Neural progenitor cell (in vitro differentiated cells): ENCODE data around the gene UBAP1. TPM values are rescaled to one million over a fixed set of nuclear protein-coding genes. Genes with fewer than 3 reads are reported as not detected.

Experiments
- DNase-seq: peaks from one replicate; pipeline ENCODE4 v3.0.0-alpha.2; 2016; ENCODE audit warnings: low spot score
- H2AFZ ChIP-seq: fragments of 200-600 bp; sonication (generic); replicated peaks from 2 replicates; pipeline ENCODE4 v1.6.1; 2016; ENCODE audit warnings: antibody characterized with exemption
- H3F3A ChIP-seq: fragments of 200-600 bp; sonication (generic); 2 replicates; pipeline ENCODE4 v1.6.1; 2016; ENCODE audit warnings: antibody characterized with exemption, low read depth
- H3K27ac ChIP-seq: fragments of 200-600 bp; sonication (generic); 2 replicates; pipeline ENCODE4 v1.5.1; 2016; ENCODE audit warnings: mild to moderate bottlenecking
- H3K27me3 ChIP-seq: fragments of 200-600 bp; sonication (generic); 2 replicates; pipeline ENCODE4 v1.6.1; 2016; ENCODE audit warnings: mild to moderate bottlenecking, moderate library complexity
- H3K36me3 ChIP-seq: fragments of 200-600 bp; sonication (generic); 2 replicates; pipeline ENCODE4 v1.5.1; 2016
- H3K4me1 ChIP-seq: fragments of 200-600 bp; sonication (generic); 2 replicates; pipeline ENCODE4 v1.6.1; 2016; ENCODE audit warnings: mixed run types
- H3K4me2 ChIP-seq: fragments of 200-600 bp; sonication (generic); 2 replicates; pipeline ENCODE4 v1.6.1; 2016
- H3K4me3 ChIP-seq: fragments of 200-600 bp; sonication (generic); 2 replicates; pipeline ENCODE4 v1.5.1; 2016
- H3K79me2 ChIP-seq: fragments of 200-600 bp; sonication (generic); 2 replicates; pipeline ENCODE4 v1.6.1; 2016; ENCODE audit warnings: low read depth
- H3K9ac ChIP-seq: fragments of 200-600 bp; sonication (generic); 2 replicates; pipeline ENCODE4 v1.6.1; 2016
- H3K9me3 ChIP-seq: fragments of 200-600 bp; sonication (generic); 2 replicates; pipeline ENCODE4 v1.5.1; 2016; ENCODE audit warnings: low read depth
- H4K20me1 ChIP-seq: fragments of 200-600 bp; sonication (generic); 2 replicates; pipeline ENCODE4 v1.6.1; 2016; ENCODE audit warnings: low read depth
- H3K27ac Mint-ChIP-seq: 3 replicates; pipeline ENCODE4 v1.8.0; 2021; ENCODE audit warnings: mixed read lengths
- H3K27me3 Mint-ChIP-seq: 2 replicates; pipeline ENCODE4 v1.8.0; 2022; ENCODE audit warnings: low read depth, mild to moderate bottlenecking, inconsistent platforms, moderate library complexity, mixed read lengths; ENCODE audit not compliant: insufficient read depth
- H3K36me3 Mint-ChIP-seq: 3 replicates; pipeline ENCODE4 v1.8.0; 2021; ENCODE audit warnings: mixed read lengths
- H3K4me1 Mint-ChIP-seq: 3 replicates; pipeline ENCODE4 v1.8.0; 2021; ENCODE audit warnings: mixed read lengths
- H3K4me3 Mint-ChIP-seq: 3 replicates; pipeline ENCODE4 v1.8.0; 2021; ENCODE audit warnings: mild to moderate bottlenecking, moderate library complexity, mixed read lengths
- H3K9me3 Mint-ChIP-seq: 3 replicates; pipeline ENCODE4 v1.8.0; 2020; ENCODE audit warnings: mixed read lengths
- CTCF ChIP-seq: fragments of 200-600 bp; sonication (generic); IDR thresholded peaks from 2 replicates; pipeline ENCODE4 v1.5.1; 2017; ENCODE audit warnings: antibody characterized with exemption, mild to moderate bottlenecking
- EZH2 ChIP-seq: fragments of 200-600 bp; sonication (generic); IDR thresholded peaks from 2 replicates; pipeline ENCODE4 v1.6.1; 2017; ENCODE audit warnings: antibody characterized with exemption, mild to moderate bottlenecking, moderate library complexity
- EZH2phosphoT487 ChIP-seq: fragments of 200-600 bp; sonication (generic); IDR thresholded peaks from 2 replicates; pipeline ENCODE4 v1.6.1; 2017; ENCODE audit warnings: antibody characterized with exemption
- total RNA-seq: library from RNA; depleted of rRNA; stranded (reverse); fragments of >200 nt; gene quantifications from 2 replicates; pipeline ENCODE4 v1.2.3, GENCODE V29; 2015; ENCODE audit warnings: low replicate concordance

The UBAP1 gene
- total RNA-seq, 1 donor from 2014 or later: 21.7 TPM

DNA sequence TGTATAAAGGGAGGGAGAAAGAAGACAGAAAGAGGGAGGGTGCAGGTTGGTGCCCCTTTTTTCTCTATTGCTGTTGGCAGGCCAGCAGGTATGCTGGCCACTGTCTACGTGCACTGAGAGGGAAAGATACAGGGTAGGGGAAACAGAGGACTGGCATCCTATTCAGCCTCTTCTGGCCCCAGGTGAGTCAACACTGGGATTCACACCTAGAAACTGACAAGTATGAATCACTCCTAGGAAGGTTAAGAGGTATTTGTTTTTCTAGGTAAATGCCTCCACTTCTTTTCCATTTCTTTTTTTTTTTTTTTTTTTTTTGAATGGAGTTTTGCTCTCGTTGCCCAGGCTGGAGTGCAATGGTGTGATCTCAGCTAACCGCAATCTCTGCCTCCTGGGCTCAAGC, 2.8 kb upstream of the UBAP1 start:
- peaks cover 13% of the 10 kb centered on the region for H3F3A ChIP-seq
- peaks cover 32% of the 10 kb centered on the region for H3K79me2 ChIP-seq
- Mint-ChIP-seq H3K27me3 (peaks cover 3% of the 10 kb centered on the region), H3K4me1 (peaks cover 16% of the 10 kb centered on the region), H3K4me3 (no peak overlapping the region), H3K27ac (no peak overlapping the region), H3K36me3 (no peaks in the 10 kb centered on the region), H3K9me3 (no peaks in the 10 kb centered on the region)
- H3K4me2 ChIP-seq: no peak overlapping the region
- H2AFZ ChIP-seq: no peak overlapping the region
- no peaks in the 10 kb centered on the region for H3K9me3 ChIP-seq
- H3K27ac ChIP-seq: no peak overlapping the region
- no peaks in the 10 kb centered on the region for H3K27me3 ChIP-seq
- H4K20me1 ChIP-seq: peaks cover 16% of the 10 kb centered on the region
- DNase-seq: no peak
- TF ChIP-seq EZH2phosphoT487 (no peak), EZH2 (no peak), CTCF (no peak)
- H3K4me1 ChIP-seq: peaks cover 12% of the 10 kb centered on the region
- no peak overlapping the region for H3K9ac ChIP-seq
- H3K4me3 ChIP-seq: no peak overlapping the region
- H3K36me3 ChIP-seq: no peaks in the 10 kb centered on the region

DNA sequence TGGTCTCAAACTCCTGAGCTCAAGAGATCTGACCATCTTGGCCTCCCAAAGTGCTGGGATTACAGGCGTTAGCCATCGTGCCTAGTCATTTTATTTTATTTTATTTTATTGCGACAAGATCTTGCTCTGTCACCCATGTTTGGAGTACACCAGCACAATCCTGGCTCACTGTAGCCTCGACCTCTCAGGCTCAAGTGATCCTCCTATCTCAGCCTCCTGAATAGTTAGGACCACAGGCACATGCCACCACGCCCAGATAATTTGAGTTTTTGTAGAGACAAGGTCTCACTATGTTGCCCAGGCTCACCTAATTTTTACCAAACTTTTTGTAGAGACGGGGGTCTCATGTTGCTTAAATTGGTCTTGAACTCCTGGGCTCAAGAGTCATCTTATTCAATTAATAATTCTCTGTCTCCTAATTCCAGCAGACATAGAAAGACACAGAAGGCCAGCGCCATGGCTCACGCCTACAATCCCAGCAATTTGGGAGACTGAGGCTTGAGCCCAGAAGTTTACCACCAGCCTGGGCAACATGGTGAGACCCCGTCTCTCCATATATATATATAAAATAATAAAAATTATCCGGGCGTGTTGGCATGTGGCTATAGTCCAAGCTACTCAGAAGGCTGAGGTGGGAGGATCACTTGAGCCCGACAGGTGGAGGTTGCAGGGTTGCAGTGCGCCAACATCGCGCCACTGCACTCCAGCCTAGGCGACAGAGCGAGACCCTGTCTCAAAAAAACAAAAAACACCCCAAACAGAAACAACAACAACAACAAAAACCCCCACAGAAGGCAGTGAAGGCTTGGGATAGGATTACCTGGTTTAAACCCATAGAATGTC, 1.0 kb upstream of the UBAP1 start:
- H3K4me3 ChIP-seq: peak overlapping the region; percentile 89
- H3K36me3 ChIP-seq: no peaks in the 10 kb centered on the region
- Mint-ChIP-seq H3K36me3 (no peaks in the 10 kb centered on the region), H3K9me3 (no peaks in the 10 kb centered on the region), H3K4me3 (peak overlapping the region; percentile 95), H3K27me3 (peaks cover 3% of the 10 kb centered on the region), H3K4me1 (peaks cover 16% of the 10 kb centered on the region), H3K27ac (peak overlapping the region; percentile 98)
- no peaks in the 10 kb centered on the region for H3K9me3 ChIP-seq
- H3K4me2 ChIP-seq: peak overlapping the region; percentile 91
- TF ChIP-seq EZH2 (no peak), CTCF (no peak), EZH2phosphoT487 (no peak)
- H3K27me3 ChIP-seq: no peaks in the 10 kb centered on the region
- peak overlapping the region; percentile 95 for H3K27ac ChIP-seq
- peaks cover 17% of the 10 kb centered on the region for H4K20me1 ChIP-seq
- H3K79me2 ChIP-seq: peaks cover 49% of the 10 kb centered on the region
- H3K4me1 ChIP-seq: peaks cover 12% of the 10 kb centered on the region
- peak overlapping the region; percentile 100 for H2AFZ ChIP-seq
- no peak for DNase-seq
- H3K9ac ChIP-seq: peak overlapping the region; percentile 86
- peaks cover 13% of the 10 kb centered on the region for H3F3A ChIP-seq

GRCh38 chr9:34179213-34180136, 632 bp downstream of the UBAP1 start:
- Histone ChIP-seq H3K4me3 (peak overlapping the region; percentile 89), H3K79me2 (peaks cover 63% of the 10 kb centered on the region), H3K4me1 (peaks cover 12% of the 10 kb centered on the region), H2AFZ (peak overlapping the region; percentile 100), H4K20me1 (peaks cover 17% of the 10 kb centered on the region), H3F3A (peaks cover 13% of the 10 kb centered on the region), H3K27me3 (no peaks in the 10 kb centered on the region), H3K9ac (peak overlapping the region; percentile 86), H3K27ac (peak overlapping the region; percentile 95), H3K9me3 (no peaks in the 10 kb centered on the region), H3K36me3 (no peaks in the 10 kb centered on the region), H3K4me2 (peak overlapping the region; percentile 91)
- TF ChIP-seq CTCF: no peak
- TF ChIP-seq EZH2: no peak
- no peak for TF ChIP-seq EZH2phosphoT487
- DNase-seq: peak; percentile 86
- Mint-ChIP-seq H3K36me3 (peaks cover 3% of the 10 kb centered on the region), H3K4me1 (peaks cover 16% of the 10 kb centered on the region), H3K4me3 (peak overlapping the region; percentile 95), H3K27me3 (peaks cover 3% of the 10 kb centered on the region), H3K27ac (peak overlapping the region; percentile 98), H3K9me3 (peaks cover 2% of the 10 kb centered on the region)
